MG63 (cell line): ENCODE results near the gene TNFAIP6. TPM values are rescaled to one million over a fixed set of nuclear protein-coding genes. Genes with fewer than 3 reads are reported as not detected.
"Not testable (repeated sequence)": the region's sequence is repeated elsewhere in the genome, so short reads cannot be mapped to it uniquely, and the experiment has no call there.

Experiments used
- DNase-seq: peaks from one replicate; pipeline ENCODE4 v3.0.0-alpha.2; 2020
- H3K27me3 ChIP-seq: fragments of 250-450 bp; sonication (Bioruptor Pico); 2 replicates; pipeline ENCODE4 v1.5.1; 2020; ENCODE audit warnings: mild to moderate bottlenecking, moderate library complexity
- H3K36me3 ChIP-seq: fragments of 250-450 bp; sonication (Bioruptor Pico); 2 replicates; pipeline ENCODE4 v1.5.1; 2020; ENCODE audit warnings: mild to moderate bottlenecking, moderate library complexity
- H3K4me3 ChIP-seq: fragments of 250-450 bp; sonication (Bioruptor Pico); 2 replicates; pipeline ENCODE4 v1.5.1; 2020; ENCODE audit warnings: mild to moderate bottlenecking, moderate library complexity
- H3K9me3 ChIP-seq: fragments of 250-450 bp; sonication (Bioruptor Pico); 2 replicates; pipeline ENCODE4 v1.5.1; 2020; ENCODE audit warnings: mild to moderate bottlenecking, moderate library complexity
- total RNA-seq: library from RNA; depleted of rRNA; stranded (reverse); fragments of >200 nt; shearing (Covaris generic); gene quantifications from 2 replicates; pipeline ENCODE4 v1.2.3, GENCODE V29; 2014; ENCODE audit warnings: low replicate concordance; rRNA removed

TNFAIP6 gene
- total RNA-seq: 0.84 and 1.8 TPM in 2 replicates

DNA sequence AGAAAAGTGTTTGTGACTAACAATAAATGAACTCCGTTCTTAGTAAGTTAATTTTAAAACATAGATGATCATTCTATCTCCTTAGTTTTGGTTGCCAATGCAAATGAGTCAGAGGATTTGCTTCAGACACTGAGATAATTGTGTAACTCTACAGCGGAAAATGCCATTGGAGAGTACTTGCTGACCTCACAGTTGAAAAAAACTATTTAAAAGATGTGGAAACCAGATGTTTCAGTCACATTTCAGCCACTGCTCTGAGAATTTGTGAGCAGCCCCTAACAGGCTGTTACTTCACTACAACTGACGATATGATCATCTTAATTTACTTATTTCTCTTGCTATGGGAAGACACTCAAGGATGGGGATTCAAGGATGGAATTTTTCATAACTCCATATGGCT, at the start of gene TNFAIP6:
TSS of gene TNFAIP6 (plus strand) at position 234 of the 400 bp plus-strand sequence. CDS start at position 309, 75 bp downstream.
- DNase-seq: no peak
- Histone ChIP-seq H3K36me3 (no peaks in the 10 kb centered on the region), H3K27me3 (no peaks in the 10 kb centered on the region), H3K9me3 (no peaks in the 10 kb centered on the region), H3K4me3 (no peak within 1 kb of the TSS)

DNA sequence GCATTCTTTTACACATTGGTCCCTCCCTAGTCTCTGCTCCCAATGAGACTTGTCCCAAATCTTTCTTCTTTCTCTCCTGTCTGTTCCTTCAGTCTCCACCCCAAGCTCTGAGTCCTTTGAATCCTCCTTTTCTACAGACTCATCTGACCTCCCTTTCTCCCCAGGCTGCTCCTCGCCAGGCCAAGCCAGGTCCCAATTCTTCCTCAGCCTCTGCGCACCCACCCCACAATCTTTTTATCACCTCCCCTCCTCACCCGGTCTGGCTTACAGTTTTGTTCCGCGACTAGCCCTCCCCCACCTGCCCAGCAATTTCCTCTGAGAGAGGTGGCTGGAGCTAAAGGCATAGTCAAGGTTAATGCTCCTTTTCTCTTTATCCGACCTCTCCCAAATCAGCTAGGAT, 47.1 kb upstream of the TNFAIP6 start:
- H3K36me3 ChIP-seq, H3K27me3 ChIP-seq, DNase-seq, H3K9me3 ChIP-seq, H3K4me3 ChIP-seq: not testable (repeated sequence)

- not testable (repeated sequence) for DNase-seq
Observed at GRCh38 chr2:151312440-151312839, 45.0 kb upstream of the TNFAIP6 start.

DNA sequence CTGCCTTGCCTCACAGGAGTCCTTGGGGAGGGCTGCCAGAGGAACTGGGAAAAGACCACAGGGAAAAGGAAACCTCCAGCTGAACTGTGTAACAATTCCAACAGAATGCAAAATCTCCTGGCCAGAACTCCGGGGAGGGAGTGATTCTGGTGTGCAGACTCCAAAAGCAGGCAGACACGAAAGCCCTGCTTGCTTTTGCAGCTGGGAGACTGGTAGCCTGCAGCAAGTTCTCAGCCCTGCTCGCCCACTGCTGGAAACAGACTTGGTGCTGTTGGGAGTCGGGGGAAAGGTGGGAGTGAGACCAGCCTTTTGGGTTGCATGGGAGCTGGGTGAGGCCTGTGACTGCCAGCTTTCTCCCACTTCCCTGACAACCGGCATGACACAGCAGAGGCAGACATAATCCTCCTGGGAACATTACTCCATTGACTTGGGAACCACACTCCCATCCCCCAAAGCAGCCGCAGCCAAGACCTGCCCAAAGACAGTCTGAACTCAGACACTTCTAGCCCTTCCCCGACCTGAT, 42.0 kb upstream of the TNFAIP6 start:
- no peaks in the 10 kb centered on the region for H3K27me3 ChIP-seq
- peak; percentile 54 for DNase-seq
- H3K4me3 ChIP-seq: no peak overlapping the region
- H3K9me3 ChIP-seq: peaks cover 9% of the 10 kb centered on the region
- H3K36me3 ChIP-seq: no peaks in the 10 kb centered on the region

More at GRCh38 chr2:151312440-151312839, 45.0 kb upstream of the TNFAIP6 start:
- not testable (repeated sequence) for H3K4me3 ChIP-seq, H3K36me3 ChIP-seq, H3K9me3 ChIP-seq, H3K27me3 ChIP-seq

GRCh38 chr2:151325581-151326095, 31.8 kb upstream of the TNFAIP6 start:
- Histone ChIP-seq H3K27me3 (no peaks in the 10 kb centered on the region), H3K9me3 (no peaks in the 10 kb centered on the region; the same call in none of the 2 replicates), H3K36me3 (no peaks in the 10 kb centered on the region), H3K4me3 (no peak overlapping the region)
- DNase-seq: no peak

DNA sequence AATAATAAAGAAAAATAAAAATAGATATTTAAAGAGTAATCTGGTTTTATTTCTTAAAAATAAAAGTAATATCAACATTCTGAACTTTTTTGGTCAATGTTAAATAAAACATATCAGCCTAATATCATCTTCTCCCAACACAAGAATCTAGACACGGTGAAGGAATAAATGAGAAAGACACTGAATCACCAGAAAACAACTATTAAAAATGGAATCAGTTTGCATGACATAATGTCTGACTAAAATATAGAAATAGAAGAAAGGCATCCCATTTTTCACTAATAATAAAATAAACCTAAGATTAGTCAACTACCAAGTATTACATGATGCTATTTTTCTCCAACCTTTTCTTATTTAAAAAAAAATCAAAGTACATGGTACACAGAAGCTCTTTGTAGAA, 30.8 kb upstream of the TNFAIP6 start:
- H3K27me3 ChIP-seq: no peaks in the 10 kb centered on the region
- H3K36me3 ChIP-seq: no peaks in the 10 kb centered on the region
- H3K4me3 ChIP-seq: no peak overlapping the region
- H3K9me3 ChIP-seq: peaks cover 4% of the 10 kb centered on the region; the same call in 1 of the 2 replicates
- no peak for DNase-seq

DNA sequence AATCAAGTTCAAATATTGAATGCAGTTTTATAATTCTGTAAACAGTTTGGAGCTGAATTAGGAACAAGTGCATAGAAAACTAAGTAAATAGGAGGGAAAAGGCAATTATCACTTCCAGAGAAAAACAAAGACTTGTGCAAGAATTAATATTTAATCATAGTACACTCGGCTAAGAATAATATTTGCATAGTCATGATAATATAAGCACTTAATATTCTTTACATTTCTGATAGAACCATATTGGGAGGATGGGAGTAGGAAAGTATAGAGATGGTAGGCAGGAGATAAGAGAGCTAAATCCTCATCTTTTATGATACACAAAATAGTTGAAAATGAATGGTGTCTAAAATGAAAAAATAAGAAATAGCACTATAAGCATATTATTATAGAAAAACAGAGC, 27.4 kb upstream of the TNFAIP6 start:
- H3K9me3 ChIP-seq: peaks cover 6% of the 10 kb centered on the region; the same call in 1 of the 2 replicates
- H3K4me3 ChIP-seq: no peak overlapping the region
- H3K27me3 ChIP-seq: no peaks in the 10 kb centered on the region
- no peak for DNase-seq
- H3K36me3 ChIP-seq: no peaks in the 10 kb centered on the region

GRCh38 chr2:151333083-151333482, 24.3 kb upstream of the TNFAIP6 start:
- no peak for DNase-seq
- Histone ChIP-seq H3K27me3 (no peaks in the 10 kb centered on the region), H3K4me3 (no peak overlapping the region), H3K9me3 (peaks cover 6% of the 10 kb centered on the region; the same call in 1 of the 2 replicates), H3K36me3 (no peaks in the 10 kb centered on the region)

- no peaks in the 10 kb centered on the region for H3K36me3 ChIP-seq
- H3K27me3 ChIP-seq: no peaks in the 10 kb centered on the region
- DNase-seq: peak; percentile 76
- peaks cover 6% of the 10 kb centered on the region; the same call in 1 of the 2 replicates for H3K9me3 ChIP-seq
- H3K4me3 ChIP-seq: no peak overlapping the region
Observed at GRCh38 chr2:151334082-151334815, 23.1 kb upstream of the TNFAIP6 start.

GRCh38 chr2:151336863-151337371, 20.5 kb upstream of the TNFAIP6 start:
- DNase-seq: peak; percentile 9
- Histone ChIP-seq H3K9me3 (no peaks in the 10 kb centered on the region; the same call in 1 of the 2 replicates), H3K36me3 (no peaks in the 10 kb centered on the region), H3K27me3 (no peaks in the 10 kb centered on the region), H3K4me3 (no peak overlapping the region)

GRCh38 chr2:151337643-151338042, 19.7 kb upstream of the TNFAIP6 start:
- H3K9me3 ChIP-seq: no peaks in the 10 kb centered on the region; the same call in 1 of the 2 replicates
- H3K4me3 ChIP-seq: no peak overlapping the region
- no peak for DNase-seq
- no peaks in the 10 kb centered on the region for H3K27me3 ChIP-seq
- H3K36me3 ChIP-seq: no peaks in the 10 kb centered on the region

DNA sequence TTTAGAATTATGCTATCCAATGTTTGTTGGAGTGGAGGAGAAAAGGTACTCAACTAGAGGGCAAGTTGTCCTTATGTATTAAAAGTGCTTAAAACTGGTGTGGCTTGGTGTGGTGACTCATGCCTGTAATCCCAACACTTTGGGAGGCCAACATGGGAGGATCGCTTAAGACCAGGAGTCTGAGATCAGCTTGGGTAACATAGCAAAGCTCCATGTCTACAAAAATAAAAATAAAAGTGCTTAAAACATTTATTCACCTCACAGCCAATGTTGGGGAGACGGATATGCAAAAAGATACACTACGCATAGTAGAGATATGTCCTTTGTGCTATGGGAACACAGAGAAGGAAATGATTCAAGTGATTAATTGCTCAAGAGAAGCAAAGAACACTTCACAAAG, 19.3 kb upstream of the TNFAIP6 start:
- no peaks in the 10 kb centered on the region; the same call in 1 of the 2 replicates for H3K9me3 ChIP-seq
- H3K27me3 ChIP-seq: no peaks in the 10 kb centered on the region
- no peak overlapping the region for H3K4me3 ChIP-seq
- no peaks in the 10 kb centered on the region for H3K36me3 ChIP-seq
- DNase-seq: peak; percentile 47

DNA sequence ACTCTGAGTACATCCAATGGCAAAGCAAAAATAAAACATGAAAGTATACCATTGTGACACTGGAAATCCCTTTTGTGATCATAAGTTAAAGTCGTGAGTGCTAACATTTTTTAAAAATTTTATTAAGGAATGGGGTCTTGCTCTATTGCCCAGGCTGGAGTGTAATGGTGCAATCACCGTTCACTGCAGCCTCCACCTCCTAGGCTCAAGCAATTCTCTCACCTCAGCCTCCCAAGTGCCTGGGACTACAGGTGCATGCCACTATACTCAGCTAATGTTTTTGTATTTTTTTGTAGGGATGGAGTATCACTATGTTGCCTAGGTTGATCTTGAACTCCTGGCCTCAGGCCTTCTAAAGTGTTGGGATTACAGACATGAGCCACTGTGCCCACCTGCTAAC, 14.3 kb upstream of the TNFAIP6 start:
- H3K9me3 ChIP-seq: no peaks in the 10 kb centered on the region; the same call in 1 of the 2 replicates
- no peaks in the 10 kb centered on the region for H3K36me3 ChIP-seq
- peaks cover under 1% of the 10 kb centered on the region; the same call in 1 of the 2 replicates for H3K27me3 ChIP-seq
- DNase-seq: no peak
- no peak overlapping the region for H3K4me3 ChIP-seq

DNA sequence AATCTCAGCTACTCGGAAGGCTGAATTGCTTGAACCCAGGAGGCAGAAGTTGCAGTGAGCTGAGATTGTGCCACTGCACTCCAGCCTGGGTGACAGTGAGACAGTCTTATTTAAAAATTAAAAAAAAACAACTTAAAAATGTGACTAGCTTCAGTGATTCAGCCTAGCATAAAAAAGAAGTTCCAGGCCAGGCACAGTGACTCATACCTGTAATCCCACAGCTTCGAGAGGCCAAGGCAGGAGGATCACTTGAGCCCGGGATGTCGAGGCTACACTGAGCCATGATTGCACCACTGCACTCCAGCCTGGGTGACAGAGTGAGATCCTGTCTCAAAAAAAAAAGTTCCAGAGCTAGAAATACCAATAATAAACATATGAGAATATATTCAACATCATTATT, 13.2 kb upstream of the TNFAIP6 start:
- not testable (repeated sequence) for H3K9me3 ChIP-seq, H3K27me3 ChIP-seq, H3K4me3 ChIP-seq, H3K36me3 ChIP-seq
- peak; percentile 57 for DNase-seq

- H3K36me3 ChIP-seq: no peaks in the 10 kb centered on the region
- H3K9me3 ChIP-seq: no peaks in the 10 kb centered on the region; the same call in 1 of the 2 replicates
Observed at GRCh38 chr2:151344906-151345305, 12.5 kb upstream of the TNFAIP6 start.

GRCh38 chr2:151347294-151347693, 10.1 kb upstream of the TNFAIP6 start:
- Histone ChIP-seq H3K27me3 (peaks cover 2% of the 10 kb centered on the region; the same call in 1 of the 2 replicates), H3K36me3 (no peaks in the 10 kb centered on the region), H3K9me3 (no peaks in the 10 kb centered on the region), H3K4me3 (no peak overlapping the region)
- no peak for DNase-seq

More at GRCh38 chr2:151344906-151345305, 12.5 kb upstream of the TNFAIP6 start:
- DNase-seq: no peak
- peaks cover 2% of the 10 kb centered on the region; the same call in 1 of the 2 replicates for H3K27me3 ChIP-seq
- H3K4me3 ChIP-seq: no peak overlapping the region

GRCh38 chr2:151347906-151348305, 9.5 kb upstream of the TNFAIP6 start:
- DNase-seq: no peak
- H3K27me3 ChIP-seq: peaks cover 2% of the 10 kb centered on the region; the same call in 1 of the 2 replicates
- H3K9me3 ChIP-seq: no peaks in the 10 kb centered on the region
- no peak overlapping the region for H3K4me3 ChIP-seq
- no peaks in the 10 kb centered on the region for H3K36me3 ChIP-seq
